HCT116 (cell line): ENCODE data around the gene ARMC8. TPM values are rescaled to one million over a fixed set of nuclear protein-coding genes. Genes with fewer than 3 reads are reported as not detected.

Source experiments
- ATAC-seq: fragments of 200-7000 bp; cut with Tn5 transposase; 2 replicates; pipeline ENCODE4 v1.9.1; 2020; ENCODE audit warnings: mild to moderate bottlenecking, moderate library complexity
- BruUV-seq: library from RNA; stranded (reverse); fragments of 400-500 nt; replicated peaks from 2 replicates; lab custom pipeline; 2021; lab: Mats Ljungman, UMichigan
- CTCF ChIA-PET: fragments of 300-600 bp; sonication (Branson Sonifier 250); formaldehyde crosslinking; loops from one replicate; lab custom pipeline; 2021; ENCODE audit warnings: antibody characterized with exemption; lab: Charles Lee
- POLR2A ChIA-PET: fragments of 300-600, 350-600 bp; sonication (Branson Sonifier 250); formaldehyde crosslinking; loops from one replicate; lab custom pipeline; 2021; ENCODE audit warnings: antibody characterized with exemption; lab: Charles Lee
- RAD21 ChIA-PET, 2 experiments: fragments of 300-600 bp; sonication (Branson Sonifier 250); formaldehyde crosslinking; loops; one replicate each; lab custom pipeline; 2023; ENCODE audit warnings: low total read pairs in 2 of 2; ENCODE audit not compliant: uncharacterized antibody in 2 of 2, unreplicated experiment in 2 of 2, low non-redundant PET in 1 of 2; lab: Charles Lee
- DNase-seq: peaks from one replicate; pipeline ENCODE4 v3.0.0-alpha.2; 2010; ENCODE audit warnings: low read depth, low spot score
- H2AFZ ChIP-seq: fragments of 200-600 bp; shearing (Covaris generic), sonication (generic); 2 replicates; pipeline ENCODE4 v1.6.1; 2017; ENCODE audit warnings: low read depth, mixed run types, mixed read lengths, antibody characterized with exemption, low read length; ENCODE audit not compliant: poor library complexity, severe bottlenecking
- H3K27ac ChIP-seq: 2 replicates; pipeline ENCODE4 v1.5.1; 2012; ENCODE audit warnings: low read depth, low read length
- H3K27me3 ChIP-seq: fragments of 200-600 bp; sonication (generic); 2 replicates; pipeline ENCODE4 v1.6.1; 2016; ENCODE audit warnings: mixed run types, low read length, mixed read lengths; ENCODE audit not compliant: insufficient read depth
- H3K36me3 ChIP-seq, 2 experiments: fragments of 200-500 bp in 1 of 2; fragments of 200-600 bp in 1 of 2; sonication (Bioruptor generic) in 1 of 2; sonication (generic) in 1 of 2; 2 replicates each; pipeline versions ENCODE4 v1.5.1 to v1.6.1; 2014 to 2016; ENCODE audit warnings: low read length in 2 of 2, inconsistent platforms in 1 of 2, mixed read lengths in 1 of 2, mixed run types in 1 of 2; ENCODE audit not compliant: insufficient read depth in 2 of 2, control insufficient read depth in 1 of 2
- H3K4me1 ChIP-seq, 2 experiments: fragments of 200-600 bp in 1 of 2; sonication (generic) in 1 of 2; 2 replicates each; pipeline versions ENCODE4 v1.5.1 to v1.6.1; 2012 to 2017; ENCODE audit warnings: low read length in 2 of 2, inconsistent platforms in 1 of 2, mild to moderate bottlenecking in 1 of 2, mixed read lengths in 1 of 2, mixed run types in 1 of 2, moderate library complexity in 1 of 2; ENCODE audit not compliant: insufficient read depth in 2 of 2, control insufficient read depth in 1 of 2
- H3K4me2 ChIP-seq: fragments of 200-600 bp; sonication (generic); 2 replicates; pipeline ENCODE4 v1.6.1; 2017; ENCODE audit warnings: mixed run types, low read length, mixed read lengths
- H3K4me3 ChIP-seq, 2 experiments: fragments of 200-600 bp in 1 of 2; sonication (generic) in 1 of 2; replicated peaks in 1 of 2; 2 replicates each; pipeline ENCODE4 v1.5.1; 2011 to 2016; ENCODE audit warnings: low read length in 2 of 2, control low read depth in 1 of 2, low read depth in 1 of 2, mild to moderate bottlenecking in 1 of 2, mixed read lengths in 1 of 2, mixed run types in 1 of 2
- H3K79me2 ChIP-seq: fragments of 200-600 bp; sonication (generic); 2 replicates; pipeline ENCODE4 v1.6.1; 2017; ENCODE audit warnings: mild to moderate bottlenecking, mixed run types, low read length, moderate library complexity, mixed read lengths; ENCODE audit not compliant: insufficient read depth
- H3K9ac ChIP-seq: fragments of 200-600 bp; sonication (generic); 2 replicates; pipeline ENCODE4 v1.6.1; 2016; ENCODE audit warnings: low read length, mixed read lengths
- H3K9me2 ChIP-seq: fragments of 200-600 bp; sonication (generic), shearing (Covaris generic); 2 replicates; pipeline ENCODE4 v1.6.1; 2017; ENCODE audit warnings: mixed run types, mild to moderate bottlenecking, moderate library complexity; ENCODE audit not compliant: insufficient read depth
- H3K9me3 ChIP-seq, 2 experiments: fragments of 200-500 bp in 1 of 2; fragments of 200-600 bp in 1 of 2; sonication (Bioruptor generic) in 1 of 2; sonication (generic) in 1 of 2; 2 replicates each; pipeline ENCODE4 v1.6.1; 2014 to 2017; ENCODE audit warnings: low read length in 2 of 2, mixed read lengths in 2 of 2, inconsistent platforms in 1 of 2, low read depth in 1 of 2, mild to moderate bottlenecking in 1 of 2, mixed run types in 1 of 2, moderate library complexity in 1 of 2; ENCODE audit not compliant: control insufficient read depth in 1 of 2, insufficient read depth in 1 of 2
- H4K20me1 ChIP-seq: fragments of 200-600 bp; sonication (generic), shearing (Covaris generic); 2 replicates; pipeline ENCODE4 v1.6.1; 2017; ENCODE audit warnings: mixed run types, mild to moderate bottlenecking, moderate library complexity; ENCODE audit not compliant: insufficient read depth
- CBX3 ChIP-seq: IDR thresholded peaks from 2 replicates; pipeline ENCODE4 v1.6.1; 2012; ENCODE audit warnings: low read depth
- EZH2 ChIP-seq: fragments of 200-600 bp; sonication (generic); IDR thresholded peaks from 2 replicates; pipeline ENCODE4 v1.6.1; 2017; ENCODE audit warnings: antibody characterized with exemption, mixed run types
- POLR2AphosphoS5 ChIP-seq: IDR thresholded peaks from 2 replicates; pipeline ENCODE4 v1.6.1; 2011; ENCODE audit warnings: mild to moderate bottlenecking, low read depth, low read length, moderate library complexity
- RAD21 ChIP-seq: IDR thresholded peaks from 2 replicates; pipeline ENCODE4 v1.6.1; 2012; ENCODE audit warnings: low read depth, mild to moderate bottlenecking
- SIN3A ChIP-seq: IDR thresholded peaks from 2 replicates; pipeline ENCODE4 v1.6.1; 2012; ENCODE audit warnings: low read depth
- TCF7L2 ChIP-seq: IDR thresholded peaks from 2 replicates; pipeline ENCODE4 v1.7.0; 2011; ENCODE audit warnings: borderline replicate concordance, inconsistent platforms; ENCODE audit not compliant: insufficient read depth, insufficient read length; ENCODE audit errors: extremely low read depth
- YY1 ChIP-seq: IDR thresholded peaks from 2 replicates; pipeline ENCODE4 v1.6.1; 2011; ENCODE audit warnings: low read length, low read depth, moderate library complexity, mild to moderate bottlenecking; ENCODE audit not compliant: insufficient replicate concordance; ENCODE audit errors: extremely low read depth
- intact Hi-C: fragments of 100-400 bp; cut with micrococcal nuclease; formaldehyde crosslinking; loops from 2 replicates; pipeline ENCODE4 v1.10.0; 2022
- total RNA-seq: library from RNA; stranded (reverse); gene quantifications from one replicate; pipeline ENCODE4 v1.2.1, GENCODE V29; 2021; ENCODE audit not compliant: unreplicated experiment
- TF ChIP-seq, protein P1 (sequence below), 3 experiments: fragments of 200-600 bp in 1 of 3; sonication (generic) in 1 of 3; IDR thresholded peaks in 2 of 3; conservative IDR thresholded peaks in 1 of 3; 2 replicates each; pipeline ENCODE4 v1.5.1; 2012 to 2017; ENCODE audit warnings: low read depth in 2 of 3, low read length in 2 of 3, antibody characterized with exemption in 1 of 3, borderline replicate concordance in 1 of 3, control low read depth in 1 of 3, mild to moderate bottlenecking in 1 of 3, mixed read lengths in 1 of 3, mixed run types in 1 of 3, moderate library complexity in 1 of 3; ENCODE audit not compliant: insufficient read depth in 1 of 3
- TF ChIP-seq, protein P2 (sequence below): IDR thresholded peaks from 2 replicates; pipeline ENCODE4 v1.6.1; 2012; ENCODE audit warnings: low read depth

The ARMC8 gene
- total RNA-seq, 1 experiment from 2014 or later: 36.2 TPM

DNA sequence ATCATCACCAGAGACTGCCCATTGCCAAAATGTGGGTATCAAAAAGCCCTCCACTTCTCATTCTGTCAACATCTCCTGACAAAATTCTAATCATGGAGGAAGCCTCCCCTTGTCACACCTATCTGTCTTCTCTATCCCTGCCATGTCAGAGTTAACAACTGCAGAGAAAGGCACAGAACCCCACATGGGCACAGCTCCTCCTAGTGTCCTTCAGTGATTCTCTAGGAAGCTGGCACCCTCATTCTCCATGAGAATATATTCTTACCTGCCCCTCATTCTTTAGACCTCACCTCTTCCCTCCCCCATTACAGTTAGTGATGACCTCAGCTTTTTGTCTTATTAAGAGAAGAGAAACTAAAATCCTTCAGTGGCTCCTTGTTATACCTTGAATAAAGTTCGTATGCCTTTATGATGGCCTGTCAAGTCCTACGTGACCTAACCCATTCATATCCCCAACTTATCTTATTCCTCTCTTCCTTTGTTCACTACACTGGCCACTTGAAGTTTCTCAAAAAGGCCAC lies 97.9 kb downstream of the ARMC8 start:
- POLR2A ChIA-PET: no interaction called here
- intact Hi-C loops: no loop called here
- BruUV-seq: no TSS peak
- Histone ChIP-seq H3K27ac (no peak overlapping the region), H3K4me3 (no peak overlapping the region), H3K79me2 (no peaks in the 10 kb centered on the region), H2AFZ (no peak overlapping the region), H3K9ac (no peak overlapping the region), H3K4me2 (no peak overlapping the region), H3K36me3 (peaks cover 5 to 9% of the 10 kb centered on the region in 2 experiments; a peak in 3 of 4 replicates), H3K9me2 (no peaks in the 10 kb centered on the region), H3K9me3 (no peaks in the 10 kb centered on the region), H4K20me1 (no peaks in the 10 kb centered on the region), H3K27me3 (no peaks in the 10 kb centered on the region), H3K4me1 (no peaks in the 10 kb centered on the region)
- ATAC-seq: peak; percentile 64
- TF ChIP-seq RAD21 (peak; percentile 36; the same call in 1 of the 2 replicates), CBX3 (no peak)
- TF ChIP-seq, protein P1, sequence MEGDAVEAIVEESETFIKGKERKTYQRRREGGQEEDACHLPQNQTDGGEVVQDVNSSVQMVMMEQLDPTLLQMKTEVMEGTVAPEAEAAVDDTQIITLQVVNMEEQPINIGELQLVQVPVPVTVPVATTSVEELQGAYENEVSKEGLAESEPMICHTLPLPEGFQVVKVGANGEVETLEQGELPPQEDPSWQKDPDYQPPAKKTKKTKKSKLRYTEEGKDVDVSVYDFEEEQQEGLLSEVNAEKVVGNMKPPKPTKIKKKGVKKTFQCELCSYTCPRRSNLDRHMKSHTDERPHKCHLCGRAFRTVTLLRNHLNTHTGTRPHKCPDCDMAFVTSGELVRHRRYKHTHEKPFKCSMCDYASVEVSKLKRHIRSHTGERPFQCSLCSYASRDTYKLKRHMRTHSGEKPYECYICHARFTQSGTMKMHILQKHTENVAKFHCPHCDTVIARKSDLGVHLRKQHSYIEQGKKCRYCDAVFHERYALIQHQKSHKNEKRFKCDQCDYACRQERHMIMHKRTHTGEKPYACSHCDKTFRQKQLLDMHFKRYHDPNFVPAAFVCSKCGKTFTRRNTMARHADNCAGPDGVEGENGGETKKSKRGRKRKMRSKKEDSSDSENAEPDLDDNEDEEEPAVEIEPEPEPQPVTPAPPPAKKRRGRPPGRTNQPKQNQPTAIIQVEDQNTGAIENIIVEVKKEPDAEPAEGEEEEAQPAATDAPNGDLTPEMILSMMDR (IDR thresholded peaks at IDR 0.05 in 2 of 3, conservative IDR thresholded peaks at IDR 0.05 in 1 of 3; ENCODE audit: borderline replicate concordance in 1 of 3, insufficient read depth in 1 of 3, low read depth in 2 of 3, low read length in 2 of 3): peak; percentile 13 to 36 (median 28); a peak in 4 of 6 replicates
- CTCF ChIA-PET: no interaction called here
- RAD21 ChIA-PET: no interaction called here
- DNase-seq: no peak

DNA sequence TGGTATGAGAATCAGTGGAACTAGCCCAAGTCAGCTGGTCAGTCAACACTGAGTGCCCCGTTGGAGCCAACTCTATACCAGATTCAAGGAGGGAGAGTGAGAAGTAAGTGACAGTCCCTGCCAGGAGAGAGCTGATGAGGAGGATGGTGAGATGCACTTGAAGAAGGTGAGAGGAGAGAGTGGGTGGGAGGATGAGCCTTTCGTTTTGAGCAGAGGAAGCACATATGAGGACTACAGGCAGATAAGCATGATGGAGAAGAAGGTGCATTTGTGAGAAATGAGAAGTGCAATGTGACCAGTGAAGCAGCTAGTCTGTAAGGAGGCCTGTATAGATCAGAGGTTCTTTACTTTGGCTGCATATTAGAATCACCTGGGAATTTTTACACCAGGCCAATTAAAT lies 102.2 kb downstream of the ARMC8 start:
- Histone ChIP-seq H3K4me3 (no peak overlapping the region), H3K79me2 (no peaks in the 10 kb centered on the region), H3K36me3 (peaks cover 8 to 9% of the 10 kb centered on the region in 2 experiments; a peak in 3 of 4 replicates), H3K9me3 (no peaks in the 10 kb centered on the region), H3K27ac (no peak overlapping the region), H3K4me2 (no peak overlapping the region), H3K4me1 (no peaks in the 10 kb centered on the region), H4K20me1 (no peaks in the 10 kb centered on the region), H3K9ac (no peak overlapping the region), H3K27me3 (no peaks in the 10 kb centered on the region), H3K9me2 (no peaks in the 10 kb centered on the region), H2AFZ (no peak overlapping the region)
- CTCF ChIA-PET: no interaction called here
- RAD21 ChIA-PET: no interaction called here
- no peak for TF ChIP-seq RAD21
- TF ChIP-seq YY1: no peak
- no peak for TF ChIP-seq POLR2AphosphoS5
- TF ChIP-seq TCF7L2: no peak
- TF ChIP-seq EZH2: no peak
- no peak for TF ChIP-seq SIN3A
- TF ChIP-seq, protein P2, sequence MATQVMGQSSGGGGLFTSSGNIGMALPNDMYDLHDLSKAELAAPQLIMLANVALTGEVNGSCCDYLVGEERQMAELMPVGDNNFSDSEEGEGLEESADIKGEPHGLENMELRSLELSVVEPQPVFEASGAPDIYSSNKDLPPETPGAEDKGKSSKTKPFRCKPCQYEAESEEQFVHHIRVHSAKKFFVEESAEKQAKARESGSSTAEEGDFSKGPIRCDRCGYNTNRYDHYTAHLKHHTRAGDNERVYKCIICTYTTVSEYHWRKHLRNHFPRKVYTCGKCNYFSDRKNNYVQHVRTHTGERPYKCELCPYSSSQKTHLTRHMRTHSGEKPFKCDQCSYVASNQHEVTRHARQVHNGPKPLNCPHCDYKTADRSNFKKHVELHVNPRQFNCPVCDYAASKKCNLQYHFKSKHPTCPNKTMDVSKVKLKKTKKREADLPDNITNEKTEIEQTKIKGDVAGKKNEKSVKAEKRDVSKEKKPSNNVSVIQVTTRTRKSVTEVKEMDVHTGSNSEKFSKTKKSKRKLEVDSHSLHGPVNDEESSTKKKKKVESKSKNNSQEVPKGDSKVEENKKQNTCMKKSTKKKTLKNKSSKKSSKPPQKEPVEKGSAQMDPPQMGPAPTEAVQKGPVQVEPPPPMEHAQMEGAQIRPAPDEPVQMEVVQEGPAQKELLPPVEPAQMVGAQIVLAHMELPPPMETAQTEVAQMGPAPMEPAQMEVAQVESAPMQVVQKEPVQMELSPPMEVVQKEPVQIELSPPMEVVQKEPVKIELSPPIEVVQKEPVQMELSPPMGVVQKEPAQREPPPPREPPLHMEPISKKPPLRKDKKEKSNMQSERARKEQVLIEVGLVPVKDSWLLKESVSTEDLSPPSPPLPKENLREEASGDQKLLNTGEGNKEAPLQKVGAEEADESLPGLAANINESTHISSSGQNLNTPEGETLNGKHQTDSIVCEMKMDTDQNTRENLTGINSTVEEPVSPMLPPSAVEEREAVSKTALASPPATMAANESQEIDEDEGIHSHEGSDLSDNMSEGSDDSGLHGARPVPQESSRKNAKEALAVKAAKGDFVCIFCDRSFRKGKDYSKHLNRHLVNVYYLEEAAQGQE: no peak
- POLR2A ChIA-PET: no interaction called here
- no peak for ATAC-seq
- no peak for DNase-seq
- no TSS peak for BruUV-seq
- intact Hi-C loops: no loop called here
